Measurements from ENCODE around the gene TEX36. TPM values are rescaled to one million over a fixed set of nuclear protein-coding genes. Genes with fewer than 3 reads are reported as not detected.

Gene TEX36
- total RNA-seq, 4 donors from 2014 or later = 0.49 TPM; not detected in 3

DNA sequence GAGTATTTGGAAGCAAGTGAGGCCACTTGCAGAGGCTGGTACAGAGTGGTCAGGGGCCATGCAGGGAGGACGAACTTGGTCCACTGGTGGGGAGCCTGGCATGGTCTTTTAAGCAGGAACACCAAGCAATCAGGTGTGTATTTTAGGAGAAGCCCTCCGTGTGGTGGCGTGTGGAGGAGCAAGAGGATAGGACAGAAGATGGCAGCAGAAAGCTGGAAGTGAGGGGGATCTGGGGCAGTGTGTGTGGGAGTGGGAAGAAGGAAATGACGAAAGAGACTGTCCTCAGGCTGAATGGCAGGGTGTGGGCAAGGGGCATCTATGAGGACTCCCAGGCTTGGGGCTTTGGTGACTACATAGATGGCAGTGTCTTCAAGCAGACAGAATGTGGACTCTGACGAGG is 51.2 kb downstream of the TEX36 start:
- no peaks in the 10 kb centered on the region for H3K36me3 ChIP-seq
- no peak overlapping the region for H3K4me3 ChIP-seq
- TF ChIP-seq, protein P1, sequence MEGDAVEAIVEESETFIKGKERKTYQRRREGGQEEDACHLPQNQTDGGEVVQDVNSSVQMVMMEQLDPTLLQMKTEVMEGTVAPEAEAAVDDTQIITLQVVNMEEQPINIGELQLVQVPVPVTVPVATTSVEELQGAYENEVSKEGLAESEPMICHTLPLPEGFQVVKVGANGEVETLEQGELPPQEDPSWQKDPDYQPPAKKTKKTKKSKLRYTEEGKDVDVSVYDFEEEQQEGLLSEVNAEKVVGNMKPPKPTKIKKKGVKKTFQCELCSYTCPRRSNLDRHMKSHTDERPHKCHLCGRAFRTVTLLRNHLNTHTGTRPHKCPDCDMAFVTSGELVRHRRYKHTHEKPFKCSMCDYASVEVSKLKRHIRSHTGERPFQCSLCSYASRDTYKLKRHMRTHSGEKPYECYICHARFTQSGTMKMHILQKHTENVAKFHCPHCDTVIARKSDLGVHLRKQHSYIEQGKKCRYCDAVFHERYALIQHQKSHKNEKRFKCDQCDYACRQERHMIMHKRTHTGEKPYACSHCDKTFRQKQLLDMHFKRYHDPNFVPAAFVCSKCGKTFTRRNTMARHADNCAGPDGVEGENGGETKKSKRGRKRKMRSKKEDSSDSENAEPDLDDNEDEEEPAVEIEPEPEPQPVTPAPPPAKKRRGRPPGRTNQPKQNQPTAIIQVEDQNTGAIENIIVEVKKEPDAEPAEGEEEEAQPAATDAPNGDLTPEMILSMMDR (IDR thresholded peaks at IDR 0.05) = no peak
- no peak for TF ChIP-seq POLR2A (IDR thresholded peaks at IDR 0.05)
- H3K27ac ChIP-seq = no peak overlapping the region
- H3K4me1 ChIP-seq = no peaks in the 10 kb centered on the region
- no peaks in the 10 kb centered on the region for H3K27me3 ChIP-seq
- no peak for DNase-seq
- intact Hi-C loops (cut with DNase I; ENCODE audit: low total_unique reads) = no loop called here
- no peaks in the 10 kb centered on the region for H3K9me3 ChIP-seq

DNA sequence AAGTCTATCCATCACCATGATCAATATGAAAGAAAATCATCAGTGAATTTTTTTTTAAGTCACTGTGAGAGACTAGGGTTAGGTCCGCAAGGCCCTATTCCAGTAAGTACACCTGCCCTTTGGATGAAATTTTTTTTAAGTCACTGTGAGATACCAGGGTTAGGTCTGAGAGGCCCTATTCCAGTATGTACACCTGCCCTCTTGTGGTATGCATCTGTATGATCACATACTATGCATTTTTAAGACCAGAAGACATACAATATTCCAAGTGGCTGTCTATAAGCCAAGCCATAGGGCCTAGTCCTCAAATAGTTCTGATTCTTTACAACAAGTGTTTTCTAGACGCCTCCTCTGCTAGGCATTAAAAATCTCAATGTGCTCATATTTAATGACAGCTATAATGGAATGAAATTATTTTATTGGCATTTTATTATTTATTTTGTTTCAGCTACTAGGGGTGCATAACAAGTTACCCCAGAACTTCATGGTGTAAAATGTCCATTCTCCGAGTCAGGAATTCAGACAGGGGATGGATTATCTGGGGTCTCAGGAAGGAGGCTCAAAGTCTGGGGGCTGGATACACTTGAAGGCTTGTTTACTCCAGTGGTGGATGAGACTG is 53.1 kb downstream of the TEX36 start:
- no peaks in the 10 kb centered on the region for H3K36me3 ChIP-seq
- intact Hi-C loops (cut with DNase I; ENCODE audit: low total_unique reads) = no loop called here
- H3K9me3 ChIP-seq = no peaks in the 10 kb centered on the region
- no peaks in the 10 kb centered on the region for H3K27me3 ChIP-seq
- TF ChIP-seq, protein P1 (IDR thresholded peaks at IDR 0.05) = peak in 2 of 4 experiments; percentile 3 to 20
- no peak for TF ChIP-seq POLR2A (IDR thresholded peaks at IDR 0.05)
- no peak for DNase-seq
- H3K4me3 ChIP-seq = no peak overlapping the region
- H3K4me1 ChIP-seq = no peaks in the 10 kb centered on the region
- H3K27ac ChIP-seq = no peak overlapping the region

DNA sequence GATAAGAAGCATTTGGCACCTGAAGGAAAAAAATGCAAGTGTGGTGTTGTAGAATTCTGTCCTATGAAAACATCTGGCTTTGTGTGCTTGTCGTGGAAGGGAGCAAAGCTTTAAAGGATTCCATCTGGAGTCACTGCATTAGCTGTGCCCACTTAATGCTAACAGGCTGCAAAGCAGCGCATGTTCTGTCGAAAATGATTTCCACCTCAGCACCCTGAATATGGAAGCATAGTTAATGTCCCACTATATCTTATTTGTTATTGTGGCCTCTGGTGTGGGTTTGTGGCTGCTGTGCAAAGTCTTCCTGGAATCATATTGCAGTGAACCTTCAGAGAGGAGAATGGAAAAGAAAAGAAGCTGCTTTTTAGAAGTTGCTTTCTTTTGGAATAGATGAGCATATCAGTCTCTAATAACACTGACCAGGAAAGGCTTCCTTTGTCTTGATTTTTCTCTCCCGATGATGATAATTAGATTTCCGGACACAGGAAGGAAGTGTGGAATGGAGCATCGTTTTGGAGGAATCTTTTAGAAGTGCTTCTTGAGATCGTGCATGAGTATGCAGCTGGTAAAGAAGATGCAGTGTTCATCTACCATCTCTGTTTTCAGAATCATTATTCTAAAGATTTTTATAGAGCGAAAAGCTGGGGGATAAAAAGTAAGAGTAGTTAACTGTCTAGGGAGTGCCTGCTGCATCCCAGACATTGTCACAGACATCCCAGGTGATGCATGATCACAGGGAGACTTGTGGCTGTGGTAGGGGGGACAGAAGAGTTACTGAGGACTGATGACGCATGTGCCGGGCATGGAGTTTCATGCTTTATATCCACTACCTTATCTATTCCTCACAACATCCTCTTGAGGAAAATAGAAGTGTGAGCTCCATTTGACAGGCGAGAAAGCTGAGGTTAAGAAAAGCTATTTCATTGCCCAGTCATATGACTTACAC is 54.6 kb downstream of the TEX36 start:
- H3K27ac ChIP-seq = no peak overlapping the region
- TF ChIP-seq POLR2A (IDR thresholded peaks at IDR 0.05) = no peak
- TF ChIP-seq, protein P1 (IDR thresholded peaks at IDR 0.05) = no peak
- H3K9me3 ChIP-seq = no peaks in the 10 kb centered on the region
- H3K4me1 ChIP-seq = no peaks in the 10 kb centered on the region
- H3K27me3 ChIP-seq = no peaks in the 10 kb centered on the region
- no peak for DNase-seq
- intact Hi-C loops (cut with DNase I; ENCODE audit: low total_unique reads) = no loop called here
- no peaks in the 10 kb centered on the region for H3K36me3 ChIP-seq
- no peak overlapping the region for H3K4me3 ChIP-seq

DNA sequence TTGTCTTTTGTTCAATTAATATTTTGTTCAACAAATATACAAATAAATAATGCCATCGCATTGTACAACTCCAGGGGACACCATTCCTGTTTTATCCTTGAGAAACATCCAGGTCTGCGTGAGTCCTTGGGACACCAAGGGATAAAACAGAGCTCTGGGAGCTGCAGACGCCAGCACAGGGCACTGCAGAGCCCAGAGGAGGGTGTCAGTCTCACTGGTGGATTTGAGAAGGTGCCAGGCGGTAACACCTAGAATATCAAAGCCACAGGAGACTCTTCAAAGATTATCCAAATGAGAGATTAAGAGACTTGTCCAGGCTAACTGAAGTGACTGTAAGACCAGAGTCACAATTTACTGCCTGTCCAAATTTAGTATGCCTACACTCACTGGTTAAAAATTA is 55.3 kb downstream of the TEX36 start:
- DNase-seq = no peak
- H3K4me1 ChIP-seq = no peaks in the 10 kb centered on the region
- intact Hi-C loops (cut with DNase I; ENCODE audit: low total_unique reads) = no loop called here

More for the DNA sequence above, 55.3 kb downstream of the TEX36 start:
- Histone ChIP-seq H3K27ac (no peak overlapping the region), H3K27me3 (no peaks in the 10 kb centered on the region), H3K9me3 (no peaks in the 10 kb centered on the region), H3K4me3 (no peak overlapping the region), H3K36me3 (no peaks in the 10 kb centered on the region)
- no peak for TF ChIP-seq POLR2A (IDR thresholded peaks at IDR 0.05)
- TF ChIP-seq, protein P1 (IDR thresholded peaks at IDR 0.05) = no peak

All from uterus (tissue), 4 donors.